MG63 (cell line): ENCODE results near the gene TFAM. TPM values are rescaled to one million over a fixed set of nuclear protein-coding genes. Genes with fewer than 3 reads are reported as not detected.
A peak's percentile ranks its signal among the peaks of the same experiment; 100 is the strongest.

ENCODE experiments used
- DNase-seq: peaks from one replicate; pipeline ENCODE4 v3.0.0-alpha.2; 2020
- H3K27me3 ChIP-seq: fragments of 250-450 bp; sonication (Bioruptor Pico); 2 replicates; pipeline ENCODE4 v1.5.1; 2020; ENCODE audit warnings: mild to moderate bottlenecking, moderate library complexity
- H3K36me3 ChIP-seq: fragments of 250-450 bp; sonication (Bioruptor Pico); 2 replicates; pipeline ENCODE4 v1.5.1; 2020; ENCODE audit warnings: mild to moderate bottlenecking, moderate library complexity
- H3K4me3 ChIP-seq: fragments of 250-450 bp; sonication (Bioruptor Pico); 2 replicates; pipeline ENCODE4 v1.5.1; 2020; ENCODE audit warnings: mild to moderate bottlenecking, moderate library complexity
- H3K9me3 ChIP-seq: fragments of 250-450 bp; sonication (Bioruptor Pico); 2 replicates; pipeline ENCODE4 v1.5.1; 2020; ENCODE audit warnings: mild to moderate bottlenecking, moderate library complexity
- total RNA-seq: library from RNA; depleted of rRNA; stranded (reverse); fragments of >200 nt; shearing (Covaris generic); gene quantifications from 2 replicates; pipeline ENCODE4 v1.2.3, GENCODE V29; 2014; ENCODE audit warnings: low replicate concordance

TFAM gene
- total RNA-seq, 1 experiment from 2014 or later, result 35.8 TPM

DNA sequence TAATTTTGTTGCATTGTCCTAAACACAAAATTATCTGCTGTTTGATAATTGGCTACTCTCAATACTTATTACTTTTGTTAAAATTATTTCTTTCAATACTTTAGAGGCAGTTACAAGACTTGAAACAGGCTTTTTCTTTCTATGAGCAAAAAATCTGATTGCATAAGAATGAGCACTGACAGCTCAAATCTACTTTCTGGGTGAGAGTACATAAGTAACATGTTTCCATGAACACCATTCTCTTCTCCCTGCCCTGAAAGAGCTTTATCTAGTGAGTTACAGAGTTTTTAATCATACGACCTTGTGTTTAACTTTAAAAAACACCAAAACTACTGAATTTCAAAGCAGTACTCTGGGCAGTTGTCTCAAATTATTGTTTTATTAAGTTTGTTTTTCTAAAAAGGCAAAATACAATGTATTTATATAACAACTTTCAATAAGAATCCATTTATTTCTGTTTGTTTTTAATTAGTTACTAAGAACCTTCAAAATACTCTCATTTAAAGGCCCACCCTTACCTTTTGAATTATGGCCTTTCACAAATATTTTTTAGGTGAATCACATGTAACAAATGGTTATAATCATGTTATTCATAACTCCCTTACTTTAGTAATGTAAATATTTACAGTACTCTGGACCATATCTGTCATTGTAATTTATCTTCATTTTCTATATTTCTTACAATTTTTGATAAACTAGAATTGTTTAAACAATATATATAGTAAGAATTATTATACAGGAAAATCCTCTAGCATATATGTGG is 23.0 kb upstream of the TFAM start:
- DNase-seq, result no peak
- H3K27me3 ChIP-seq, result no peaks in the 10 kb centered on the region

DNA sequence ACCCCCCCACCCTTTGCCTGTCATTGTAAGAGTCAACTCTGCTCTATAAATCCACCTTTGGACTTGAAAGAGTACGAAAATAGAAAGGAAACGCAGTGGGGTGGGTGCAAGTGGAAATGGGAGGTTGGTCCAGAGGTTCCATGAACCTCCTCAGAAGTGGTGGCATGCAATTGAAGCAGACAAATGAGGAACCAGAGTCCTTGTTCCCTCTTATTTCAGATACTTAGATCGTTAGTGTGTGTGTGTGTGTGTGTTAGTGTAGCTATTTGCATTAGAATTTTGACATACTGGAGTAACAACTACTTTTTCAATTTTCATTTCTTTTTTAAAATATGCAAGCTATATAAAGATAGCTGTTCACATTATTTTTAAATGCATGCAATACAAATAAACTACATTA is 18.1 kb upstream of the TFAM start:
- H3K9me3 ChIP-seq, result no peaks in the 10 kb centered on the region
- no peak for DNase-seq

More for the DNA sequence above, 23.0 kb upstream of the TFAM start:
- Histone ChIP-seq H3K36me3 (no peaks in the 10 kb centered on the region), H3K4me3 (no peak overlapping the region), H3K9me3 (no peaks in the 10 kb centered on the region)

DNA sequence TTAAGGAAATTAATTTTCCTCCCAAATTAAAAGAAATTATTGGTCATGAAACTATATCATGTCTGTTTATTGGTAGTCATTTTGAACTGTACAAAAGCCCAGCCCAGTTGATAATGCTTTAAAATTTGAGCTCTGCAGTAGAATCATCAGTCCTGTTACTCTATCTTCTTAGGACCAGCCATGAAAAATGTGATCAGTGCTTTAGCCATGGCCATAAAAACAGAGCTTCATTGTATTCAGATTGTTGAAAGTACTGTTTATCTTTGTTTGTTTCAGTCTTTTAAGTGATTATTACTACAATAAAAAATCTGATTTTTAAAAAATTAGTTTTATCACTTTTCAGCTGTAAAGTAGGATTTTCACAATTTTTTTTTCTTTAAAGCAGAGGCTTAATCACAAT is 13.7 kb upstream of the TFAM start:
- no peaks in the 10 kb centered on the region for H3K27me3 ChIP-seq
- no peak overlapping the region for H3K4me3 ChIP-seq
- H3K9me3 ChIP-seq, result no peaks in the 10 kb centered on the region
- no peak for DNase-seq
- H3K36me3 ChIP-seq, result no peaks in the 10 kb centered on the region

More for the DNA sequence above, 18.1 kb upstream of the TFAM start:
- Histone ChIP-seq H3K27me3 (no peaks in the 10 kb centered on the region), H3K4me3 (no peak overlapping the region), H3K36me3 (no peaks in the 10 kb centered on the region)

DNA sequence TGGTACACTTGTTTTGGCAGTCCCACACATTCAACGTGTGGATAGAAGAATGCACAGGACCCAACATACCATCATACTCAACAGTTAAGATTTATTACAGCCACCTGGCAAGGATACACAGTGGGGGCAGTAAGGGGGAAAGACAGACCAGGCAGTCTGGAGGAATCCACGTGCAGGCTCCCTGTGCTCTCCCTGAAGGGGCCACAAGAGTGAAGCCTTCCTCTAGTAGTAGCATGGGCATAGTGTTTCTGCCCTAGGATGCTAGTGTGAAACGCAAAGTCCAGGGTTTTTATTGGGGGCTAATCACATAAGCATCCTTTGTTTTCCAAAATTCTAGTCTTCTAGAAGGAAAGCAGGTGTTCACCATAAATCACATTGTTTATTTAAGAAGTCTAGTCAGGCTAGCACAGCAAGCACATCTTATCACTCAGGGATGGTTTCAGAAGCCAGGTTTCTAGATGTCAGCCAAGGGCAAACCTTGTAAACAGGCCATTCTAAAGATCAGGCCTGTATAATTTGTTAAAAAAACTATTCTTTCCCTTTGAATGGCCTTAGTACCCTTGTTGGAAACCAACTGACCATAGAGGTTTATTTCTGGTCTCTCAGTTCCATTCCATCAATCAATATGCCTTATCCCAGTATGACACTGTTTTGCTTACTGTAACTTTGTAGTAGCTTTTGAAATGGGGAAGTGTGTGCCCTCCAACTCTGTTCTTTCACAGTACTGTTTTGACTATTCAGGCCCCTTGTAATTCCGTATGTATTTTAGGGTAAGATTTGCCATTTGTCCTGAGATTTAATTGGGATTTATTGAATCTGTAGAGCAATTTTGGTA is 12.4 kb upstream of the TFAM start:
- Histone ChIP-seq H3K4me3 (no peak overlapping the region), H3K9me3 (no peaks in the 10 kb centered on the region), H3K36me3 (no peaks in the 10 kb centered on the region), H3K27me3 (no peaks in the 10 kb centered on the region)
- DNase-seq, result no peak

DNA sequence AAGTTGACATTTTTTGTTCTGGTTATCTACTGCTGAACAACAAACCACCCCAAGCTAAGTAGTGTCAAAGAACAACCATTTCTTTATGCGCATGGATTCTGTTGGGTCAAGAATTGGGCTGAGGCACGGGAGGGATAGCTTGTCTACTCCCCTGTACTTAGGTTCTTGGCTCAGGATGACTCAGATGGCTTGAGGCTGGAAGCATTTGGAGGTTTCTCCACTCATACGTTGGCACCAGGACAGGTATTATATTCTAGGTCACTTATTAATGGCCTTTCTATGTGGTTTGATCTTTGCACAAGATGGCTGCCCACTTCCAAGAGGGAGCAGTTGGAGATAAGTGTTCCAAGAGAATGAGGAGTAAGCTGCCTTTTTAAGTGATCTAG is 11.8 kb upstream of the TFAM start:
- no peak overlapping the region for H3K4me3 ChIP-seq
- no peaks in the 10 kb centered on the region for H3K9me3 ChIP-seq
- no peaks in the 10 kb centered on the region for H3K27me3 ChIP-seq
- DNase-seq, result no peak
- no peaks in the 10 kb centered on the region for H3K36me3 ChIP-seq

DNA sequence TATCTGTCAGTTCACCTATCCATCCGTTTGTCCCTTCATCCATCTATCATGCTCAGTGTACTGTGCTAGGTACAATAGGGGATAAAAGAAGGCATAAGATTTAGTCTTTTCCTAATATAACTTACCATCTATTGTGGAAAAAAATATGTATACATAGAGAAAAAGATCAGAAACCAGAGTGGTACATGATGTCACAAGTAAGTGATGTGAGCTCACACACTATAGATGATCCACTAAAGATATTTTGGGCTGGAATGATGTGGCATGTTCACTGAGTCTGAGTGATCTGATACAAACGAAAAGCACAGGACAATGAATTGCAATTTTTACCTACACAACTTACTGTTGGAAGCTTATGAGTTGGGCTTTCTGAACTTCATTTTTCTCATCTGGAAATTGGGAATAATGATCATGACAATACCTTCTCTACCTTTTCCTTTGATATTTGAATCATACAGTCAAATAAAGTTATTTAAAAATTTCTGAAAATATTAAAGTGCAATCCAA is 2.7 kb upstream of the TFAM start:
- Histone ChIP-seq H3K9me3 (no peaks in the 10 kb centered on the region), H3K27me3 (no peaks in the 10 kb centered on the region), H3K4me3 (no peak overlapping the region), H3K36me3 (peaks cover 6% of the 10 kb centered on the region)
- no peak for DNase-seq

DNA sequence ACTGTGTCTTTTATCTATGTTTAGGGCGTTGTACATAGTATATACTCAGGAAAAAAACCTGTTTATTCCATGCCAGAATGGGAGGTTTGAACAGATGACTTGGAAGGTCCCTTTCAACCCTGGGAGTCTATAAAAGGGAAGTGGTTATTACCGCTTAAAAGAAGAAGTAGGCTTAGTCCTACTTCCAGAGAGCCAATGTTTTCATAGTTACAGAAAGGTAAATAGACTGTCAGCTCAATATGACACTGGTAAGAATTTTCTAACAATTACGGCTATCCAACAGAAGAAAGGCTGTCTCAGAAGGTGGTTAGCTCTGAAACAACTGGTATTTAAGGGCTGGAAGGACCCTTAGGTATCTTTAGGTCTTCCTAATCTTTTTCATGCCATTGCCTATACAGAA is 1.1 kb upstream of the TFAM start:
- peak overlapping the region; percentile 95 for H3K4me3 ChIP-seq
- no peaks in the 10 kb centered on the region for H3K9me3 ChIP-seq
- DNase-seq, result no peak
- no peaks in the 10 kb centered on the region for H3K27me3 ChIP-seq
- peaks cover 21% of the 10 kb centered on the region for H3K36me3 ChIP-seq

DNA sequence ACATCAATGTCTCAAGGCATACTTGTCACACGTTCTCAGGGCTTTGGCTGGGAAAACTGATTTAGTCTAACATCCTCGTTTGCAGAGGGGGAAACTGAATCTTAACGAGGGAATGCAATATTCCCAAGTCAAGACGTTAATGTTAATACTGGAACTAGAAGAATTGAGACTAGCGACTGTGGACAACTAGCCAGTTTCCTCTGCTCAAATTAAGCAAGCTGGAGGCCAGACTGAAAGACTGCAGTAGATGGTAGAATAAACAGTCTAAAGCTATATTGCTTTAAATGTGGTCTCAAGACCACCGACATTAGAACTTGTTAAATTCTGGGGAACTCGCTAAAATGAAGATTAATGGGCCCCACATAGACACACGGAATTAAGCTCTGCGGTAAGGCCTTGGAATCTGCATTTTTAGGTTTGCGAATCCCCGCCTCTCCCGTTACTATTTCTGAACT is 639 bp upstream of the TFAM start:
- H3K4me3 ChIP-seq, result peak overlapping the region; percentile 95
- DNase-seq, result no peak
- no peaks in the 10 kb centered on the region for H3K27me3 ChIP-seq
- H3K36me3 ChIP-seq, result peaks cover 25% of the 10 kb centered on the region
- H3K9me3 ChIP-seq, result no peaks in the 10 kb centered on the region

DNA sequence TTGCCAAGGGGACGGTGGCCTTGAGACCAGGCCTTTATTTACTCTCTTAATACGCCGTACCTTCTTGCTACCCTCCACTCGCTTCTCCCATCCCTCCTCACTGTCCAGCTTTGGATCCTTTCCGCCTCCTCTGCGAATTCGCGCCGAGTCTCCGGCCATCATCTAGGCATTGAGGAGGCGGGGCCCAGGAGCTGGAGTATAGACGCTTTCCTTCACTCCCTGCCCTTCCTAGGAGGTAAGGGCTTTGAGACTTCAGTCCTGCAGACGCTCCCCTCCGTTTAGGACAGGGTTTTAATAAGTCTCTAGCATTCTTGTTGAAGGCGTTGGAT is 538 bp downstream of the TFAM start:
- no peaks in the 10 kb centered on the region for H3K27me3 ChIP-seq
- H3K9me3 ChIP-seq, result no peaks in the 10 kb centered on the region
- H3K36me3 ChIP-seq, result peaks cover 37% of the 10 kb centered on the region
- H3K4me3 ChIP-seq, result peak overlapping the region; percentile 95
- DNase-seq, result peak; percentile 40

DNA sequence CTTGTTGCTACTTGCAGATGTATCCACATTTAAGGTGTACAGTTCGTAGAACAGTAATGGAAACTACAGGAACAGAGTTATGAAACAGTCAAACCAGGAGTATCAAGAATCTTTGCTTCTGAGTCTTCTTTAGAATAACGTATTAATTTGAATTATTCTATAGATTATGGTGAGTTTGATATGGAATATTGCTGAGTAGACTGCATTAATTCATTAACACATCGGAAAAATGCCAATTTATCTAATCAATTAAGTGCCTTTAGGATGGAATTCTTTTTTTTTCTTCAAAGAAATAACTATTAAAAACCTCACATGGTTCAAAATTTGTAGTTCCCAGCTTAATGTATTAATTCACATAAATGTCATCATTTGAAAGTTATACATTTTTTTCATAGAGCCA is 3.8 kb downstream of the TFAM start:
- no peaks in the 10 kb centered on the region for H3K9me3 ChIP-seq
- peaks cover 63% of the 10 kb centered on the region for H3K36me3 ChIP-seq
- H3K4me3 ChIP-seq, result no peak overlapping the region
- no peak for DNase-seq
- H3K27me3 ChIP-seq, result no peaks in the 10 kb centered on the region

DNA sequence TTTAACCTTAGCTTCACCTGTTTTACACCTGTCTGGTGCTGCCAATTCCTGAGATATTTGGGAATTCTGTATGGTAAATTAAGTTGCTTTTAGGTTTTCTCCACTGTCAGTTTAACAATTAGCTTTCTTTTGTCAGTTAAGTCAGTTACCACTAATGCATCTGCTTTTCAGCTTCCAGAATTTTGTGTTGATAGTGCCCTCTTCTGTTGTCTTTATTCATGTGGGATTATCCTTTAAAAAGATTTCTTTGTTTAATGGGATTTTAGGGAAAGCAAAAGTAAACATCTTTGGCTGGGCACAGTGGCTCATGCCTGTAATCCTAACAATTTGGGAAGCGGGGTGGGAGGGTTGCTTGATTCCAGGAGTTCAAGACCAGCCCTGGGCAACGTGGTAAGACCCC is 8.1 kb downstream of the TFAM start:
- Histone ChIP-seq H3K4me3 (no peak overlapping the region), H3K27me3 (no peaks in the 10 kb centered on the region), H3K36me3 (peaks cover 83% of the 10 kb centered on the region), H3K9me3 (no peaks in the 10 kb centered on the region)
- no peak for DNase-seq

DNA sequence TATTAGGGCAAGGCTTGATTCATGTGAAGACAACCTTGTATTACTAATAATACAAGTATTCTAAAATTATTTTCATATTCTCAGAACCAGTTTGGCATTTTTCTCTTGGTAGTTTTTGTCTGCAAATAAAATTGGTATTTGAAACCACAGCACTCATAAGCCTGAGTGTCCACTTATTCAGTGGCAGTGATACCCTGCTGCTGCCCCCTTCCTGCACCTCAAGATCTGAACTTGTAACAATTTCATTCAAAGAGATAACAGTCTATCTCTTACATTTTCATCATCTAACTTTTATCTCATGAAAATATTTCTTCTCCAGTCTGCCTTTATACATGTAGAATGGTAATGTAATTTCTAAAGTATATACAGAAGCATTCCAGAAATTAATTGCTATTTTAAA is 9.3 kb downstream of the TFAM start:
- Histone ChIP-seq H3K36me3 (peaks cover 74% of the 10 kb centered on the region), H3K4me3 (no peak overlapping the region), H3K27me3 (no peaks in the 10 kb centered on the region), H3K9me3 (no peaks in the 10 kb centered on the region)
- DNase-seq, result no peak

DNA sequence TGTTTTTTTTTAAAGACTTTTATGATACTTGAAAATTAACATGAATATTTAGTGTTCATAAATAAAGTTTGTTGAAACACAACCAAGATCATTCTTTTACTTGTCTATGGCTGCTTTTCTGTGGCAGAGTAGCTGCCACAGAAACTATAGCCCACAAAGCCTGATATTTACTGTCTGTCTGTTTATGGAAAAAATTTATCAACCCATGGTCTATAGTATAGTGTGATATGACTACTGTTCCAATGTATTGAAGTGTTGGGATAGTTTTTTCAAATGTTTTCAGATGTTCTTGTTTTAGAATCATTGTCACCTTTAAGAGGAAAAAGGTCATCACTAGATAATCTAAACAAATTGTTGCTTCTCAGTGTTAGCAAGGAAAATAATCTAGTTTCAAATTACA is 10.8 kb downstream of the TFAM start:
- Histone ChIP-seq H3K9me3 (no peaks in the 10 kb centered on the region), H3K27me3 (no peaks in the 10 kb centered on the region), H3K4me3 (no peak overlapping the region), H3K36me3 (peaks cover 61% of the 10 kb centered on the region)
- DNase-seq, result no peak

DNA sequence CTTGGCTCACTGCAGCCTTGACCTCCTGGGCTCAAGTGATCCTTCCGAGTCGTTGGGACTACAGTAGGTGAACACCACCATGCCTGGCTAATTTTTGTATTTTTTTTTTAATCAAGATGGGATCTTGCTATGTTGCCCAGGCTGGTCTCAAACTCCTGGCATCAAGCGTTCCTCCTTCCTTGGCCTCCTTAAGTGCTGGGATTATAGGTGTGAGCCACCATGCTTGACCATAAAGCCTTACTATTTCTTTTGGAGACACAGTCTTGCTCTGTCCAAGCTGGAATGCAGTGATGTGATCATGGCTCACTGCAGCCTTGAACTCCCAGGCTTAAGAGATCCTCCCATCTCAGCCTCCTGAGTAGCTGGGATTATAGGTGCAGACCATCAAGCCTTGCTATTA is 12.6 kb downstream of the TFAM start:
- Histone ChIP-seq H3K36me3 (peaks cover 52% of the 10 kb centered on the region), H3K9me3 (no peaks in the 10 kb centered on the region), H3K4me3 (no peak overlapping the region), H3K27me3 (no peaks in the 10 kb centered on the region)
- DNase-seq, result no peak

DNA sequence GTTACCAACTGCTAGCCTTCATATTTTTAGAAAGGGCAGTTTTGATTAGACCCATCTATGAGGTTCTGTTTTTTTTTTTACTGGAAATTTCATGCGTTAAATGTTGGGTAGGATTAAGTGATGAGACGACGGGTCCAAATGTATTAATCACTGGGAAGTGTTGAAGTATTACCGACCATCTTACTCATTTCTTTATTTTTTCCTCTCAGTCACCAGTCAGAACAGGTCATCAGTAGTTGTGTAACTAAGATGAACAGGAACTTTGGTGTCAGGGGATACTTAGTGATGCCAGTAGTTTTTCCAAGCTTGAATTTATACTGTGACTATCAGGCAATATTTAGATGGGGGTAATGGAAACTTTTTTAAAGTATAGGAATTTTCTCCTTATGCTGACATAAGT is 14.2 kb downstream of the TFAM start:
- Histone ChIP-seq H3K27me3 (no peaks in the 10 kb centered on the region), H3K9me3 (no peaks in the 10 kb centered on the region), H3K4me3 (no peak overlapping the region), H3K36me3 (peaks cover 38% of the 10 kb centered on the region)
- DNase-seq, result no peak

DNA sequence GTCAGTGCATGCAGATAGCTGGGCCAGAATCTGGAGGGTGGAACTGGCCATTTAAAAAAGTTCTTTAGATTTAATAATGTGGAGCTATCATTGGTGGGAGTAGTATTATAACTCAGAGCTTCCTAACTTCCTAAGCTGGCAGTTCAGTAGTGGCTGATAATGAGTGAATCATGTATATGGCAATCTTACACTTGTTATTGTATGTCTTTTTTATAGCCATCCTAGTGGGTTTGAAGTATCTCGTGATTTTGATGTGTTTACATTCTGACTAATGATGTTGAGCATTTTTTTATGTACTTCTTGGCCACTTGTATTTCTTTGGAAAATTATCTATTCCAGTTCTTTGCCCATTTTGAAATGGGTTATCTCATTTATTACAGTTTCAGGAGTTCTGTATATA is 15.4 kb downstream of the TFAM start:
- no peaks in the 10 kb centered on the region for H3K9me3 ChIP-seq
- H3K27me3 ChIP-seq, result no peaks in the 10 kb centered on the region
- H3K36me3 ChIP-seq, result peaks cover 26% of the 10 kb centered on the region
- no peak for DNase-seq
- H3K4me3 ChIP-seq, result no peak overlapping the region

DNA sequence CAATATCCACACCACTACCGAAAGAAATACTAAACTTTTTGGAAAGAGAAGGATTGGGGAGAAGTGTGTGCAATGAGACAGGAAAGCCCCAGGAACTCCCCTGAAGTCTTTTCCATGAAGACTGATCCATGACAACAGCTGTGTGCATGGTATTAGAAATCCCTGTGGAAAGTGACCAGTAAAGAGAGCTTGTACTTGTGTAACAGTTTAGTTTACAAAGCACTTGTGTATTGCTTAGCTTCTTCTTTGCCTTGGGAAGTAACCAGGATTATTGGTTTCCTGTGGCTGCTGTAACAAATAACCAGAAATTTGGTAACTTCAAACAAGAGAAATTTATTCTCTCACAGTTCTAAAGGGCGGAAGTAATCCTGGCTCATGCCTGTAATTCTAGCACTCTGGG is 18.8 kb downstream of the TFAM start:
- Histone ChIP-seq H3K27me3 (no peaks in the 10 kb centered on the region), H3K9me3 (no peaks in the 10 kb centered on the region), H3K36me3 (peaks cover 8% of the 10 kb centered on the region), H3K4me3 (no peak overlapping the region)
- DNase-seq, result no peak
